UCSD-AML1 (cell line): ENCODE measurements around the gene KLHDC10.
"Not testable (repeated sequence)": the region's sequence is repeated elsewhere in the genome, so short reads cannot be mapped to it uniquely, and the experiment has no call there.

Experiments used
- DNase-seq: peaks from one replicate; lab custom pipeline; 2025; ENCODE audit not compliant: unreplicated experiment; lab: John Stamatoyannopoulos, UW

The KLHDC10 gene

GRCh38 chr7:130152493-130153210, 82.3 kb downstream of the KLHDC10 start:
- no peak for DNase-seq

GRCh38 chr7:130153211-130153908, 83.0 kb downstream of the KLHDC10 start:
- no peak for DNase-seq

GRCh38 chr7:130154131-130154500, 83.8 kb downstream of the KLHDC10 start:
- DNase-seq, result no peak

GRCh38 chr7:130154501-130155317, 84.4 kb downstream of the KLHDC10 start:
- DNase-seq, result no peak

GRCh38 chr7:130156140-130156539, 85.8 kb downstream of the KLHDC10 start:
- DNase-seq, result no peak

GRCh38 chr7:130157700-130158099, 87.4 kb downstream of the KLHDC10 start:
- no peak for DNase-seq

GRCh38 chr7:130160023-130160422, 89.7 kb downstream of the KLHDC10 start:
- DNase-seq, result no peak

- DNase-seq, result no peak
Measured at GRCh38 chr7:130160455-130160854, 90.1 kb downstream of the KLHDC10 start.

GRCh38 chr7:130162196-130162595, 91.9 kb downstream of the KLHDC10 start:
- no peak for DNase-seq

GRCh38 chr7:130174237-130174959, 104.1 kb downstream of the KLHDC10 start:
- DNase-seq, result no peak

- no peak for DNase-seq
Measured at GRCh38 chr7:130178251-130178650, 107.9 kb downstream of the KLHDC10 start.

- DNase-seq, result no peak
Measured at GRCh38 chr7:130179631-130180030, 109.3 kb downstream of the KLHDC10 start.

GRCh38 chr7:130180571-130181262, 110.4 kb downstream of the KLHDC10 start:
- no peak for DNase-seq

GRCh38 chr7:130181263-130181605, 110.9 kb downstream of the KLHDC10 start:
- no peak for DNase-seq

- DNase-seq, result no peak
Measured at GRCh38 chr7:130182990-130183389, 112.7 kb downstream of the KLHDC10 start.

GRCh38 chr7:130184349-130184748, 114.0 kb downstream of the KLHDC10 start:
- DNase-seq, result not testable (repeated sequence)
